HL-60 (cell line): ENCODE results near the gene IRAK2.

Source experiments
- DNase-seq, 2 experiments: peaks; one replicate each; pipeline ENCODE4 v3.0.0-alpha.2; 2010 to 2020; ENCODE audit warnings: low read depth in 1 of 2, low spot score in 1 of 2
- H3K27ac ChIP-seq: fragments of 250-450 bp; sonication (Bioruptor Pico); replicated peaks from 2 replicates; pipeline ENCODE4 v1.5.1; 2020; ENCODE audit warnings: mild to moderate bottlenecking, moderate library complexity
- H3K27me3 ChIP-seq: fragments of 250-450 bp; sonication (Bioruptor Pico); 2 replicates; pipeline ENCODE4 v1.5.1; 2021; ENCODE audit warnings: mild to moderate bottlenecking, moderate library complexity; ENCODE audit not compliant: insufficient read depth, poor library complexity, severe bottlenecking
- H3K4me3 ChIP-seq: replicated peaks from 2 replicates; pipeline ENCODE4 v1.5.1; 2011; ENCODE audit warnings: mild to moderate bottlenecking, control low read depth, low read length; ENCODE audit not compliant: insufficient read depth
- CTCF ChIP-seq: IDR thresholded peaks from one replicate; pipeline ENCODE4 v1.5.1; 2011; ENCODE audit warnings: low read length, control low read depth, inconsistent platforms; ENCODE audit not compliant: insufficient read depth
- GABPA ChIP-seq: IDR thresholded peaks from 2 replicates; pipeline ENCODE4 v1.6.1; 2012; ENCODE audit warnings: low read depth
- POLR2AphosphoS5 ChIP-seq: IDR thresholded peaks from 2 replicates; pipeline ENCODE4 v1.6.1; 2012; ENCODE audit warnings: low read depth
- REST ChIP-seq: IDR thresholded peaks from 2 replicates; pipeline ENCODE4 v1.6.1; 2012; ENCODE audit warnings: low read depth; ENCODE audit not compliant: insufficient replicate concordance
- SPI1 ChIP-seq: IDR thresholded peaks from 2 replicates; pipeline ENCODE4 v1.6.1; 2012; ENCODE audit warnings: low read depth, mild to moderate bottlenecking, borderline replicate concordance

IRAK2 gene

GRCh38 chr3:10279384-10280176, 114.9 kb downstream of the IRAK2 start:
- no peaks in the 10 kb centered on the region for H3K27me3 ChIP-seq
- H3K27ac ChIP-seq = no peak overlapping the region
- DNase-seq = no peak
- TF ChIP-seq GABPA = no peak
- no peak for TF ChIP-seq REST
- no peak for TF ChIP-seq SPI1
- no peak for TF ChIP-seq CTCF
- TF ChIP-seq POLR2AphosphoS5 = no peak
- H3K4me3 ChIP-seq = no peak overlapping the region

GRCh38 chr3:10280177-10280529, 115.4 kb downstream of the IRAK2 start:
- DNase-seq = no peak
- no peak overlapping the region for H3K27ac ChIP-seq
- no peak overlapping the region for H3K4me3 ChIP-seq
- no peaks in the 10 kb centered on the region for H3K27me3 ChIP-seq
- TF ChIP-seq GABPA (no peak), CTCF (no peak), POLR2AphosphoS5 (no peak), REST (no peak), SPI1 (no peak)

- no peak overlapping the region for H3K27ac ChIP-seq
- H3K4me3 ChIP-seq = no peak overlapping the region
- DNase-seq = no peak
- no peaks in the 10 kb centered on the region for H3K27me3 ChIP-seq
- TF ChIP-seq GABPA (no peak), POLR2AphosphoS5 (no peak), REST (no peak)
Observed at GRCh38 chr3:10280571-10280970, 115.9 kb downstream of the IRAK2 start.
